SU-DHL-6 (cell line): ENCODE data around the gene EPB41.

Experiments
- H2AFZ ChIP-seq: fragments of 200-600 bp; sonication (generic); 2 replicates; pipeline ENCODE4 v1.6.1; 2014; ENCODE audit warnings: low read depth, mild to moderate bottlenecking, moderate library complexity, mixed read lengths, antibody characterized with exemption, low read length; ENCODE audit not compliant: severe bottlenecking
- H3F3A ChIP-seq: fragments of 200-600 bp; shearing (Covaris generic); 2 replicates; pipeline ENCODE4 v1.6.0; 2016; ENCODE audit warnings: antibody characterized with exemption, mild to moderate bottlenecking; ENCODE audit not compliant: insufficient read depth
- H3K27ac ChIP-seq: fragments of 200-600 bp; sonication (generic); 2 replicates; pipeline ENCODE4 v1.5.1; 2016; ENCODE audit warnings: low read depth, mild to moderate bottlenecking, low read length, moderate library complexity, mixed read lengths
- H3K27me3 ChIP-seq: fragments of 200-600 bp; sonication (generic), shearing (Covaris generic); 2 replicates; pipeline ENCODE4 v1.6.0; 2014; ENCODE audit warnings: mild to moderate bottlenecking, low read length
- H3K36me3 ChIP-seq: fragments of 200-600 bp; sonication (generic); 2 replicates; pipeline ENCODE4 v1.6.1; 2014; ENCODE audit warnings: mild to moderate bottlenecking, low read length, mixed read lengths
- H3K4me2 ChIP-seq: fragments of 300-600, 200-600 bp; shearing (Covaris generic), sonication (generic); 2 replicates; pipeline ENCODE4 v1.6.0; 2014; ENCODE audit warnings: low read length, low read depth, mild to moderate bottlenecking; ENCODE audit not compliant: poor library complexity, severe bottlenecking
- H3K4me3 ChIP-seq: fragments of 200-600 bp; sonication (generic); 2 replicates; pipeline ENCODE4 v1.5.1; 2014; ENCODE audit warnings: antibody characterized with exemption, low read length, mild to moderate bottlenecking, mixed read lengths; ENCODE audit not compliant: insufficient read depth, poor library complexity, severe bottlenecking
- H3K79me2 ChIP-seq: fragments of 200-600 bp; sonication (generic); 2 replicates; pipeline ENCODE4 v1.6.1; 2014; ENCODE audit warnings: mild to moderate bottlenecking, low read length, moderate library complexity; ENCODE audit not compliant: insufficient read depth
- H3K9ac ChIP-seq: fragments of 200-600 bp; sonication (generic); 2 replicates; pipeline ENCODE4 v1.7.0; 2014; ENCODE audit warnings: mild to moderate bottlenecking, low read length
- H3K9me2 ChIP-seq: fragments of 200-600 bp; sonication (generic); replicated peaks from 2 replicates; pipeline ENCODE4 v1.6.1; 2014; ENCODE audit warnings: low read length; ENCODE audit not compliant: insufficient read depth
- H3K9me3 ChIP-seq: fragments of 200-600 bp; sonication (generic); 2 replicates; pipeline ENCODE4 v1.6.1; 2014; ENCODE audit warnings: low read length, mixed read lengths; ENCODE audit not compliant: insufficient read depth
- H4K20me1 ChIP-seq: fragments of 200-600 bp; sonication (generic); 2 replicates; pipeline ENCODE4 v1.6.1; 2014; ENCODE audit warnings: low read depth, mild to moderate bottlenecking, antibody characterized with exemption, low read length, moderate library complexity, mixed read lengths
- EZH2phosphoT487 ChIP-seq: fragments of 200-600 bp; sonication (generic), shearing (Covaris generic); conservative IDR thresholded peaks from 2 replicates; pipeline ENCODE4 v1.6.1; 2018; ENCODE audit warnings: mild to moderate bottlenecking, antibody characterized with exemption, low read length, moderate library complexity, mixed read lengths
- TF ChIP-seq, protein P1 (sequence below): fragments of 200-600 bp; sonication (generic); IDR thresholded peaks from one replicate; pipeline ENCODE4 v1.5.1; 2017; ENCODE audit warnings: antibody characterized with exemption, mild to moderate bottlenecking, low read length, moderate library complexity; ENCODE audit not compliant: insufficient read depth, poor library complexity, severe bottlenecking

The EPB41 gene

DNA sequence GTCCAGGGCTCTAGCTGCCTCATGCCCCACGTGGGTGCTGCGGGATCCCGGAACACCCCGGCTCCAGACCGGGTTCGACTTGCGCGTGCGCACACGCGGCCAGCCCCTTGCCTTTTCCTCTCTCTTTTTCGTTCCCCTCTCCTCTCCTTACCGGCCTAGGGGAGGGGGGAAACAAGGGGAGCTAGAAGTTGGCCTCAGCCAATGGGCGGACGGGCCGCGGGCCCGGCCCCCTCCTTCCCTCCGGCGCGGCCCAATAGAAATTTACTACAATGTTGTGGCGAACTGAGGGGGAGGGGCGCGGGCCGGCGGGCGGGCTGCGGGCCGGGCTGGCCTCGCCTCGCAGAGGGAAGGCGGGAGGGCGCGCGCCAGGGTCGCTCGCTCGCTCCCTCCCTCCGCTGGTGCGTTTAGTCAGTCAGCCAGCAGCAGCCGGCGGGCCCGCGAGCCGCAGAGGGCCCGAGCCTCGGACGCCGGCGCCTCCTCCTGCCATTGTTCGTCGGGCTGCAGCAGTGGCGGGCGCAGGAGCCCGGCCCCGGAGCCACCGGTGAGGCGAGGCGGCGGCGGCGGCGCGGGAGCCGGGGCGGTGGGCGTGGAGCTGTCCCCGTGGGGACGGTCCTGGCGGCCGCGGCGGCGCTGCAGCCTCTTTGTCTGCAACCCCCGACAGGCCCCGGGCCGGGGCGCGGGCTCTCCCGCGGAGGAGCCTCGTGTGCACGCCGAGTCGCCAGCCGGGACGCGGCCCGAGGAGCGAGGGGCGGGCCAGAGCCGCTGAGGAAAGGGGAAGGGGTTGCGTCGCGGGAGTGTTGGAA is at the start of gene EPB41:
Gene EPB41 (plus strand): TSS at position 342 of the 803 bp plus-strand sequence. CDS start 72,869 bp downstream, outside the sequence.
- peaks cover 17% of the 10 kb centered on the region for H3F3A ChIP-seq
- H3K4me2 ChIP-seq, result peak within 1 kb of the TSS; percentile 66
- no peaks in the 10 kb centered on the region for H3K36me3 ChIP-seq
- no peak for TF ChIP-seq EZH2phosphoT487
- TF ChIP-seq, protein P1, sequence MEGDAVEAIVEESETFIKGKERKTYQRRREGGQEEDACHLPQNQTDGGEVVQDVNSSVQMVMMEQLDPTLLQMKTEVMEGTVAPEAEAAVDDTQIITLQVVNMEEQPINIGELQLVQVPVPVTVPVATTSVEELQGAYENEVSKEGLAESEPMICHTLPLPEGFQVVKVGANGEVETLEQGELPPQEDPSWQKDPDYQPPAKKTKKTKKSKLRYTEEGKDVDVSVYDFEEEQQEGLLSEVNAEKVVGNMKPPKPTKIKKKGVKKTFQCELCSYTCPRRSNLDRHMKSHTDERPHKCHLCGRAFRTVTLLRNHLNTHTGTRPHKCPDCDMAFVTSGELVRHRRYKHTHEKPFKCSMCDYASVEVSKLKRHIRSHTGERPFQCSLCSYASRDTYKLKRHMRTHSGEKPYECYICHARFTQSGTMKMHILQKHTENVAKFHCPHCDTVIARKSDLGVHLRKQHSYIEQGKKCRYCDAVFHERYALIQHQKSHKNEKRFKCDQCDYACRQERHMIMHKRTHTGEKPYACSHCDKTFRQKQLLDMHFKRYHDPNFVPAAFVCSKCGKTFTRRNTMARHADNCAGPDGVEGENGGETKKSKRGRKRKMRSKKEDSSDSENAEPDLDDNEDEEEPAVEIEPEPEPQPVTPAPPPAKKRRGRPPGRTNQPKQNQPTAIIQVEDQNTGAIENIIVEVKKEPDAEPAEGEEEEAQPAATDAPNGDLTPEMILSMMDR, result no peak
- peak within 1 kb of the TSS; percentile 71 for H3K9ac ChIP-seq
- peak within 1 kb of the TSS; percentile 49 for H3K4me3 ChIP-seq
- H3K79me2 ChIP-seq, result peaks cover 62% of the 10 kb centered on the region
- peak within 1 kb of the TSS; percentile 47 for H3K27ac ChIP-seq
- no peaks in the 10 kb centered on the region for H3K27me3 ChIP-seq
- H4K20me1 ChIP-seq, result no peaks in the 10 kb centered on the region; the same call in 1 of the 2 replicates
- H3K9me3 ChIP-seq, result no peaks in the 10 kb centered on the region
- peak within 1 kb of the TSS; percentile 61 for H2AFZ ChIP-seq
- H3K9me2 ChIP-seq, result no peaks in the 10 kb centered on the region

DNA sequence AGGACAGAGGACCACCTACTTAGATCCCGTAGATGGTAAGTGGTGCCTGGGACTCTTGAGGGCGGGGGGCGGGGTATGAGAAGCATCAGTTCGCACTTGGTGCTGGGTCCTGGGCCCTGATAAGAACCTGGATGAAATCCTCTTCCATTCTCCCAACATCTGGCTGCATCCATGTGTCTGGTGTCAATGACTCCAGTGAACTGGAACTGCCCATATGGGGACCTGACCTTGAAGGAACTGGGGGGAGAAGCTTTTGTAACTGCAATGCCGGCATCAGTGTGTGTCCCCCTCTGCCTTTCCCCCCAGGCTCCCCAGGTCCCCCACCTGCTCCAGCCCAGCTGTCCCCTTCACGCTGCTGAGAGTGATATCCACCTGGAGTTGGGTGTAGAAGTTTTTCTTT is 49.7 kb upstream of the EPB41 start:
- no peak overlapping the region for H3K27ac ChIP-seq
- H3K9me2 ChIP-seq, result no peaks in the 10 kb centered on the region
- no peak overlapping the region for H3K4me2 ChIP-seq
- H3K27me3 ChIP-seq, result no peaks in the 10 kb centered on the region
- no peak overlapping the region for H3K9ac ChIP-seq
- no peak overlapping the region for H3K4me3 ChIP-seq
- no peaks in the 10 kb centered on the region for H4K20me1 ChIP-seq
- no peaks in the 10 kb centered on the region for H3F3A ChIP-seq
- H3K36me3 ChIP-seq, result no peaks in the 10 kb centered on the region
- no peak for TF ChIP-seq EZH2phosphoT487
- TF ChIP-seq, protein P1, result no peak
- no peak overlapping the region for H2AFZ ChIP-seq
- H3K9me3 ChIP-seq, result no peaks in the 10 kb centered on the region
- no peaks in the 10 kb centered on the region for H3K79me2 ChIP-seq

DNA sequence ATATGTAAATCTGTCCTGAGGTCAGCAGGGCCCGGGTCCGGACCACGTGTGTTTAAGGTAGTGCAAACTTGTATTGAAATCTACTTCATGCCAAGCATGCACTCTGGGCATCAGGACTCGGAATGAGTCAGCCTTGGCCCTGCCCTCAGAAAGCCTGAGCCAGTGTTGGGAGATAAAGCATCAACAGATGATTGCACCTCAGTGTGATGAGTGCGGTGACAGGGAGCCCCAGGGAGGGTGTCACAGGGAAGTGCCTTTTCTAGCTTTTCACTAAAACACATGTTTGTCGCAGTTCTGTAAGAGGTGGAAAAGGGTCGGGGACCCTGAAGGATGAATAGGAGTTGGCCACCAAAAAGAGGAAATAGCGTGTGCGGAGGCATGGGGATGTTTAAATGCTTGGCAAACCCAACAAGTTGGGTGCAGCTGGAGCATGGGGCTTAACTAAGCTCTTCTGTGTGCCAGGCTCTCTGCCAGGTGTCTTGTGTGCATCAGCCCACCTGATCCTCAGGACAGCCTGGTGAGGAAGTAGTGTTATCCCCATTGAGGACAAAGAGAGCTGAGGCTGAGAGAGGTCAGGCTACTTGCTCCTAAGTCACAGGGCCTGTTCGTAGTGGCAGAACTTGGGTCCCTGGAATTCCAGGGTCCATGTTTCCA is 48.2 kb upstream of the EPB41 start:
- Histone ChIP-seq H3K4me3 (no peak overlapping the region), H2AFZ (no peak overlapping the region), H4K20me1 (no peaks in the 10 kb centered on the region), H3K9me3 (no peaks in the 10 kb centered on the region), H3K9me2 (no peaks in the 10 kb centered on the region), H3K27ac (no peak overlapping the region), H3K4me2 (no peak overlapping the region), H3F3A (no peaks in the 10 kb centered on the region), H3K9ac (no peak overlapping the region), H3K79me2 (no peaks in the 10 kb centered on the region), H3K36me3 (no peaks in the 10 kb centered on the region), H3K27me3 (no peaks in the 10 kb centered on the region)
- no peak for TF ChIP-seq EZH2phosphoT487
- TF ChIP-seq, protein P1, result no peak
